Liver (tissue), 3 donors: ENCODE results near the gene BRSK2.

Source experiments
- ATF3 ChIP-seq: IDR thresholded peaks from 2 replicates; pipeline ENCODE4 v1.6.1; 2016; ENCODE audit warnings: antibody characterized with exemption
- CTCF ChIP-seq: fragments of 150-350 bp; IDR thresholded peaks from 2 replicates; pipeline ENCODE4 v1.5.1; 2017; ENCODE audit warnings: improper control_type of control experiment, low read depth, low read length; ENCODE audit not compliant: missing input control
- EGR1 ChIP-seq, 2 donors: IDR thresholded peaks; 2 replicates each; pipeline ENCODE4 v1.6.1; 2016 to 2018; ENCODE audit warnings: antibody characterized with exemption in 2 of 2, low read depth in 2 of 2
- FOXA1 ChIP-seq: IDR thresholded peaks from 2 replicates; pipeline ENCODE4 v1.6.1; 2016; ENCODE audit warnings: antibody characterized with exemption
- GABPA ChIP-seq, 2 donors: IDR thresholded peaks in 1 of 2; conservative IDR thresholded peaks in 1 of 2; 2 replicates each; pipeline ENCODE4 v1.6.1; 2016; ENCODE audit warnings: antibody characterized with exemption in 2 of 2, mild to moderate bottlenecking in 1 of 2, moderate library complexity in 1 of 2
- MAX ChIP-seq: IDR thresholded peaks from 2 replicates; pipeline ENCODE4 v1.6.1; 2016; ENCODE audit warnings: antibody characterized with exemption
- NR2F2 ChIP-seq: IDR thresholded peaks from 2 replicates; pipeline ENCODE4 v1.6.1; 2016; ENCODE audit warnings: antibody characterized with exemption
- RAD21 ChIP-seq, 2 donors: IDR thresholded peaks; 2 replicates each; pipeline ENCODE4 v1.6.1; 2016; ENCODE audit warnings: antibody characterized with exemption in 2 of 2, mild to moderate bottlenecking in 2 of 2
- REST ChIP-seq: IDR thresholded peaks from 2 replicates; pipeline ENCODE4 v1.6.1; 2016; ENCODE audit warnings: antibody characterized with exemption, mild to moderate bottlenecking
- SP1 ChIP-seq: IDR thresholded peaks from 2 replicates; pipeline ENCODE4 v1.6.1; 2018; ENCODE audit warnings: antibody characterized with exemption, mild to moderate bottlenecking
- TAF1 ChIP-seq: conservative IDR thresholded peaks from 2 replicates; pipeline ENCODE4 v1.6.1; 2016; ENCODE audit warnings: antibody characterized with exemption, mild to moderate bottlenecking
- YY1 ChIP-seq: IDR thresholded peaks from 2 replicates; pipeline ENCODE4 v1.6.1; 2016; ENCODE audit warnings: antibody characterized with exemption, mild to moderate bottlenecking
- ZBTB33 ChIP-seq: IDR thresholded peaks from 2 replicates; pipeline ENCODE4 v1.6.1; 2016; ENCODE audit warnings: antibody characterized with exemption
- donor health status: healthy.
- donor health status: healthy.

GRCh38 chr11:1479006-1479677, 89.4 kb downstream of the BRSK2 start:
- TF ChIP-seq CTCF: no peak
- TF ChIP-seq YY1: no peak
- no peak for TF ChIP-seq REST
- no peak for TF ChIP-seq SP1
- no peak for TF ChIP-seq NR2F2
- no peak for TF ChIP-seq TAF1
- TF ChIP-seq ZBTB33: no peak
- no peak for TF ChIP-seq MAX
- no peak for TF ChIP-seq GABPA (IDR thresholded peaks at IDR 0.05 in 1 of 2, conservative IDR thresholded peaks at IDR 0.05 in 1 of 2)
- no peak for TF ChIP-seq ATF3
- TF ChIP-seq RAD21 (IDR thresholded peaks at IDR 0.05): no peak
- TF ChIP-seq FOXA1: no peak
- no peak for TF ChIP-seq EGR1 (IDR thresholded peaks at IDR 0.05; ENCODE audit: low read depth in 2 of 2)
